ENCODE results near the gene GRM7.

The GRM7 gene

GRCh38 chr3:7700539-7700938 is 839.6 kb downstream of the GRM7 start:
- no peak for DNase-seq (ENCODE audit: low read depth in 2 of 3, low spot score in 1 of 3)

- DNase-seq (ENCODE audit: low read depth in 2 of 3, low spot score in 1 of 3), result no peak
Measured at GRCh38 chr3:7700977-7701376, 840.1 kb downstream of the GRM7 start.

DNA sequence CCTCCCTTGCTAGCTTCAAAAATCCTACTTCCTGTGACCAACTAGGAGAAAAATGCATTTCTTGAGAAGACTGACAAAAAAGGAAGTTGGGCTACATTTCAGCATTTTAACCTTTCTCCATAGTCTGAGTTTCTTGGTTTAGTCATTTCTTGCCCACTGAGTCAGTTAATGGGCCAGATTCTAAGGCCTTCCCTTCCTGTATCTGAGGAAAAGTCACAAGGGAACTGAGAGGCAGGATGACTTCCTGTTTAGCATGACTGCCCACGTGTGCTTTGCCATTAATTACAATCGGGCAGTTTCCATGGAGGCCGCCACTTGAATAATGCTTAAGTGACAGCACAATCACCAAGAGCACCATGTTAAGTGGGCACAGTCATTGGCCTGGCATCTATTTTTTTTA is 846.3 kb downstream of the GRM7 start:
- no peak for DNase-seq (ENCODE audit: low read depth in 2 of 3, low spot score in 1 of 3)

DNA sequence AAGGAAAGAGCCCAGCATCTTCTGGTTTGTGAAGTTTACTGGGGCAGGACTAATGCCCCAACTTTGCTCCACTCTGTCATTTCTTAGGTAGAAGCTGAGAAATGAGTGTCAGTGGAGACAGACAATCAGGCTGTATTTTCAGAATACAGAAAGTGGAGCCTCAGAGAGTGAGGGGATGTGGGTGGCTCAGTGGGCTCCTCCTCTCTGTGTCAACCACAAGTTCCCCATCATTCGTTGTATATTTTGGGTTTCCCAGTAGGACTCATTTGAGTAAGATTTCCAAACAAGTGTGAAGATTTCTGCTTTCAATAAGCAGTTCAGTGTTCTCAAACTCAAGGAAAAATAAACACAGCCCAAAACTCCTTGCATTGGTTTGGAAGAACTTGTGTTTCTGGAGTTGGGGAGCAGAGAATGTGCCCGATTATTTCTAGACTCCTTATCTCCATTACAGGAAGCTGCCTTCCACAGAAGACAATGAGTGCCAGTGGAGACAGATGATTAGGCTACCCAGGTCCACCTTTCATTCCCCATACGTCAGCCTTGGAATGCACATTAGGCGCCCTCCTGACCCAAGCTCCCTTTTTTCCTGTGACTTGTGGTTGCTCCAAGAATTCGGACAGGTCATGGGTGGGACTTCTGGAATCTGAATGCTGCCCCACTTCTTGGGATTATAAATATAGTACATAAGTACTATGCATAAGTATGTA is 848.6 kb downstream of the GRM7 start:
- DNase-seq (ENCODE audit: low read depth in 2 of 3, low spot score in 1 of 3), result no peak

GRCh38 chr3:7710284-7710683 is 849.4 kb downstream of the GRM7 start:
- DNase-seq (ENCODE audit: low read depth in 2 of 3, low spot score in 1 of 3), result no peak

- no peak for DNase-seq (ENCODE audit: low read depth in 2 of 3, low spot score in 1 of 3)
Measured at GRCh38 chr3:7713724-7714123, 852.8 kb downstream of the GRM7 start.

DNA sequence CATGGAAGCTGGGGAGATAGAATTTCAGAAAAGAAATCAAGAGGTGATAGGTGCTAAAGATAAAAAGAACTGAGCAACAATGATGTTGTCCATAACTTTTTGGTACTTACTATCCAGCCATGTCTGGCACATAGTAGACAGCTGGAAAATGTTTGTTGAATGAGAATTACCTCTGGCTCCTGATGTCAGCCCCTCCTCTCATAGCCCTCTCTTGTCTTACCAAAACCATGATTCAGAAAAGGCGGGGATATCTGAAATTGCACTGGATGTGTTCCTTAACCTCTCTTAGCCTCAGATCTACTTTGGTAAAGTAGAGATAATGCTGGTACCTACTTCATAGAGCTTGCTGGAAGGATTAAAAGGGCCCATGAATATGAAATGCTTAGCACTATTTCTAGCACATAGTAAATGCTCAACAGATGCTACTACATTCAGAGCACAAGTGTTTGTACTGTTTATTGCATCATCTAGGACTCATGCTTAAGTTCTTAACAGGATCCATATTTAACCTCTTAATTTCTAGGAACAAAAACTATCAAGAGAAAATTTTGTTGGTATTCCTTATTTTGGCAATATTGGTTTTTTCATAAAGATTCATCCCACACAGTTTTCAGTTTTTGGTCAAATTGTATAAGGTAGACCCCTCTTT is 859.9 kb downstream of the GRM7 start:
- DNase-seq (ENCODE audit: low read depth in 2 of 3, low spot score in 1 of 3), result no peak

DNA sequence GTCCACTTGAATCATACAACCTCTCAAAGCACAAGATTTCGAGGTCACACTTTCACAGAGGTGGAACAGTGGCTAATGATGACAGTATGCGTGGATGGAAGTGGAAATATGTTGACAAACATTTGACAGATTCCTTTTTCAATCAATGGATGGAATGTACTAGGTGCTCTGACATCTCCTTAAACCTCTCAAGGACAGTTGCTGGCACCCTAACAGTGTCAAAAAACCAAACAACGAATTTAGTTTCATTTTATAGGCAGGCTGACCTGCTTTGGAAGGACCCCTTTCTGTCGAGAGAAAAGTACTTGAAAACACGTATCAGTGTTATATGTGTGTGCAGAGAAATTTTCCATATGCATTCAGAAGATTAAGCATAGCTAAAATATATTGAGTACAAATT is 861.0 kb downstream of the GRM7 start:
- DNase-seq (ENCODE audit: low read depth in 2 of 3, low spot score in 1 of 3), result no peak

DNA sequence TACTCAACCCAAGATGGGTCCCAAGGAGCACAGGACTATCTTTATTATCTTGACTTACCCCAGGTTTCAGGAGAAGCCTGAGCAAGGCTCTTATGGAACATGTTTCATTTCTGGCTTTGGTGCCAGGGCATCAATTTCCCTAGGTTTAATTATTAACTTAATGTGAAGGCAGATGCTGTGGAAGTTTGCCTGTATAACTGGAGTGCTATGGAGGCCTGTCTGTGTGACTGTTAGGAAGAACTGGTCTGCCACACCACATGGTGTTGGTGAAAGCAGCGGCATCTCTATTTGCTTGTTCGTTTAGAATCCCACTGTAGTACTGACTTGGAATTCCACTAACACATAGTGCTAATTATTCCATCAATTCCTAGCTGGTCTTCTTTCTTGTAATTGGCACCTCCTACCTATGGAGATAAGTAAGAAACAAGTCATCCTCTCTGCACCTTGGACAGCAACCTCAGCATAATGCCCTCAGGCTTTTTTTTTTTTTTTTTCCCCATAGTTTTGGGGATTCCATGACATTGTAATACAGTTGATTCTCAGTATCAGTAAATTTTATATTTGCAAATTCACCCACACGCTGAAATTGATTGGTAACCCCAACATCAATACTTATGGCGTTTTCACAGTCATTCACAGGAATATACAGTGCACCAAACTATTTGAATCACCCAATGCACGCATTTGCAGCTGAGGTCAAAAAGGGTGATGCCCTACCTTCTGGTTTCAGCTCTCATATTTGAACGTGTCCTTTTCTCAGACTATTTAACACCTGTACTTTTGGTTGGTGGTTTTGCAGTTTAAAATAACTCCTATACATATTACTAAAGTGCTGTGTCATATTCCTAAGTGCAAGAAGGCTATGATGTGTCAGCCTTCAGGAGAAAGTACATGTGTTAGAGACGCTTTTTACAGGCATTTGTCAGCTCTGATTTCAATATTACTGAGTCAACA is 867.9 kb downstream of the GRM7 start:
- no peak for DNase-seq (ENCODE audit: low read depth in 2 of 3, low spot score in 1 of 3)

DNA sequence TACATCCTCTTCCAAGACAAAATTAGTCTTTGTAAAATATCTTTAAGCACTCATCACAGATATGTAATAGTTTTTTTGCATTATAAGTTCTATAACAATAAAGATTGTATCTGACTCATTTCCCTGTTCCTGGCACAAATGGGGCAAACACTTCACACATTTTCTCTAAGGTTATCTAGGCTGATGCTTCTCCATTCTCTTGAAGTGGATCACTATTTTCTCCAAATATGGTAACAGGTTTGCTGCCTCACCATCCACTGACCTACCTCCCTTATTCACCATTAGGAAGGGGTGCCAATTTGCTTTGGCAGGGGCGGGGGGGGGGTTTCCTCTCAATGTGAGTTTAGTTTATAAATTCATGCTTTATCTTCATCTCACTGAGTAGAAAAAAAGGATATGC is 873.0 kb downstream of the GRM7 start:
- DNase-seq (ENCODE audit: low read depth in 2 of 3, low spot score in 1 of 3), result no peak

- DNase-seq (ENCODE audit: low read depth in 2 of 3, low spot score in 1 of 3), result no peak
Measured at GRCh38 chr3:7734456-7734855, 873.5 kb downstream of the GRM7 start.

GRCh38 chr3:7737263-7737662 is 876.3 kb downstream of the GRM7 start:
- DNase-seq (ENCODE audit: low read depth in 2 of 3, low spot score in 1 of 3), result no peak

- DNase-seq (ENCODE audit: low read depth in 2 of 3, low spot score in 1 of 3), result no peak
Measured at GRCh38 chr3:7739754-7740153, 878.8 kb downstream of the GRM7 start.

- no peak for DNase-seq (ENCODE audit: low read depth in 2 of 3, low spot score in 1 of 3)
Measured at GRCh38 chr3:7740458-7740857, 879.5 kb downstream of the GRM7 start.

GRCh38 chr3:7744850-7745249 is 883.9 kb downstream of the GRM7 start:
- no peak for DNase-seq (ENCODE audit: low read depth in 2 of 3, low spot score in 1 of 3)

DNA sequence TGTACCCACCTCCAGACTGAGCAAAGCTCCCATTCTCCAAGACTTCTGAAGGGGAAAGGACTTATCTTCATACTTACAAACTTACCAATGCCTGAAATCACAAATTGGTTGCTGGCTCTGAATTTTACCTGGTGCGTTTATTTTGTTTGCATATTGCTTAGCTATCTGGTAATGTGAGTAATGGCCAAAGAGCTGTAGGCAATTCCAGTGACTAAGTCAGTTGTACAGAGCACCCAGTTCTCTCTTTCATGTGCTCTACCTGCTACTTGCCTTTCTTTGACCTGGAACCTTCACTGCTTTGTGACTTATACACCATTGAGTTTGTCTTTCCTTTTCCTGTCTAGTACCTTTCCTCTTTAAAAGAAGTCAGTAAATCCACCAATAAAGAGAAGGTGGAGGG is 884.8 kb downstream of the GRM7 start:
- DNase-seq (ENCODE audit: low read depth in 2 of 3, low spot score in 1 of 3), result no peak

DNA sequence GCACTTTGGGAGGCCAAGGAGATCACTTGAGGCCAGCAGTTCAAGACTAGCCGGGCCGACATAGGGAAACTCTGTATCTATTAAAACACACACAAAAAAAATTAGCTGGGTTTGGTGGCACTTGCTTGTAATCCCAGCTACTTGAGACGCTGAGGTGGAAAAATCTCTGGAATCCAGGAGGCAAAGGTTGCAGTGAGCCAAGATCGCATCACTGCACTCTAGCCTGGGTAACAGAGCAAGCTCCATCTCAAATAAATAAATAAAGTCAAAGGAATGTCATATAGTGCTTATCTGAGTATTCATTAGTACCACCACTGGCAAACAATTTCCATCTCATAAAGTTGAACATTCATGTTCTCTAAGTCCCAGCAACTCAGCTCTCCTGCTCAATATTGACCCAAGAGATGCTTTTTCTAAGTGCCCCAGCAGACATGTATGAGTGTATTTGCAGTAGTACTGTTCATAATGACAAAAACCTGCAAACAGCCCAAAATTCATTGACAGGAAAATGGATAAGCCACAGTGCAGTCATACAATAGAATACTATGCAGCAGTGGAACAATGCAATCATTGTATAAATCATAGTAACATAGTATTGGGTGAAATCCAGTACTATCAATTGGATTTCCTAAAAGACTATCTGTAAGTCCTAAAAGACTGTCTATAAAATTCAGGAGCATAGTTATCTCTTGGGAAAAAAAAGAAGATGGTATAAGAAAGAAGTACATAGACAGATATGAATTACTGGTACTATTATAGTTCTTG is 889.2 kb downstream of the GRM7 start:
- DNase-seq (ENCODE audit: low read depth in 2 of 3, low spot score in 1 of 3), result no peak

GRCh38 chr3:7752005-7752404 is 891.1 kb downstream of the GRM7 start:
- DNase-seq (ENCODE audit: low read depth in 2 of 3, low spot score in 1 of 3), result no peak

DNA sequence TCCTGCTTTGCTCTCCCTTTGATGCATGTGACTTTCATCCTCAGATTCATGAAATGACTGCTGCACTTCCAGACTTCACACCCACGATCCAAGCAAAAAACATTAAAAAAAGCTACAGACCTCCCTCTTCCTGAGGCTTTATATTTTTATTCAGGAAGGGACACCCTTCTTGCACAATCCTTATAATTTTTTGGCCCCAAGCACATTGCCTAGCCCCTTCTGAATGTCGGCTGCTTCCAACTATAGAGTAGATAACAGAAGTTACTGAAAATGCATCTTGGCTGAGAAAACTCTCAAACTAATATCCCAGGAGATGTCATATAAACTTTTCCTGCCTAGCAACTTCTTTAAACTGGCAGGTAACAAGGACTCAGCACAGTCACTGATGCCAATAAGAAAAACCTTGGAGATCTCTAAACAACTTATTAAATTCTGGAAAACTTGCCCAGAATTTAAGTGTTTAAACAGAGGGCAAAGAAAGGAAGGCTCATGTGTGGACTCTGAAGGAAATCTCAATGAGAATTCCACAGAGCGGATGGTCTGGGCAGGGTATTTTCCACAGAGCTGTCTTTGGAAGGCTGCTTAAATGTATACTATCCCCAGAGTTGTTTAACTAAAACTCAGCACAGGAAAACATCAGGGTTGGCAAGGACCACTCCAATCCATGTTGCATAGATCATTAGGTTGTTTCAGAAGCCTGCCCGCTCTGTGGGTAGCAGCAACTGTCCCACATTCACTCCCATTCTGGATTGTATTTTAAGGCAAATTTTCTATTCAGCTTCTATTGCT is 893.9 kb downstream of the GRM7 start:
- DNase-seq (ENCODE audit: low read depth in 2 of 3, low spot score in 1 of 3), result no peak

DNA sequence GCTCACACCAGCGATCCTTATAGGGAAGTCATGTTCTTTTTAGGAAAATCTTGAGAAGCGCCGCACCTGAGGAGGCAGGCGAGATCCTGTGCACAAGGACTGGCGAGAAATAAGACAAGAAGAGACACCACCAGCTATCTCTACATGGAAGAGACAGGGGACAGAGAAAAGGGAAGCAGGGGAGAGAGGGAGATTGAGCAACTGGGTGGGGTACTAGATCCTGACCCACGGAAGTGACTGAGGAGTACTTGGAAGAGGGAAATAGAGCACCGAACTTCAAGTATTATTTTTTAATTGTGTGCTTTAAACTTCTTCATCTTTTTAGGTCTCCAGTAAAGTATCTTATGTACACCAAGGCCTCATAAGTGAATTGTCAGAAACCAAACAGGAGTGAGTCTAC is 898.7 kb downstream of the GRM7 start:
- no peak for DNase-seq (ENCODE audit: low read depth in 2 of 3, low spot score in 1 of 3)
